Choroid plexus epithelial cell (primary cell): ENCODE measurements around the gene UPK1A.
A peak's percentile ranks its signal among the peaks of the same experiment; 100 is the strongest.

Experiments used
- DNase-seq: peaks from one replicate; pipeline ENCODE4 v3.0.0-alpha.2; 2010; ENCODE audit warnings: low read depth
- H3K4me3 ChIP-seq: 2 replicates; pipeline ENCODE4 v1.5.1; 2011; ENCODE audit warnings: low read depth, mild to moderate bottlenecking, control low read depth, low read length, moderate library complexity
- TF ChIP-seq, protein P1 (sequence below): conservative IDR thresholded peaks from 2 replicates; pipeline ENCODE4 v1.5.1; 2011; ENCODE audit warnings: low read depth, mild to moderate bottlenecking, control low read depth, inconsistent platforms, low read length, moderate library complexity

The UPK1A gene

DNA sequence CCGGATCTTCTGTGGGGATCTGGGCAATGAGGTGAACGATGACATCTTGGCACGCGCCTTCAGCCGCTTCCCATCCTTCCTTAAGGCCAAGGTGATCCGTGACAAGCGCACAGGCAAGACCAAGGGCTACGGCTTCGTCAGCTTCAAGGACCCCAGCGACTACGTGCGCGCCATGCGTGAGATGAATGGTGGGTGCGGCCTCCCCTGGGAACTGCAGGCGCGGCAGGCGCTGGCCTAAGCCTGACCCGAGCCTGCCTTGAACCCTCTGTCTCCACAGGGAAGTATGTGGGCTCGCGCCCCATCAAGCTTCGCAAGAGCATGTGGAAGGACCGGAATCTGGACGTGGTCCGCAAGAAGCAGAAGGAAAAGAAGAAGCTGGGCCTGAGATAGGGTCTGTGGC is 29.2 kb upstream of the UPK1A start:
- H3K4me3 ChIP-seq: no peak overlapping the region
- no peak for DNase-seq
- TF ChIP-seq, protein P1, sequence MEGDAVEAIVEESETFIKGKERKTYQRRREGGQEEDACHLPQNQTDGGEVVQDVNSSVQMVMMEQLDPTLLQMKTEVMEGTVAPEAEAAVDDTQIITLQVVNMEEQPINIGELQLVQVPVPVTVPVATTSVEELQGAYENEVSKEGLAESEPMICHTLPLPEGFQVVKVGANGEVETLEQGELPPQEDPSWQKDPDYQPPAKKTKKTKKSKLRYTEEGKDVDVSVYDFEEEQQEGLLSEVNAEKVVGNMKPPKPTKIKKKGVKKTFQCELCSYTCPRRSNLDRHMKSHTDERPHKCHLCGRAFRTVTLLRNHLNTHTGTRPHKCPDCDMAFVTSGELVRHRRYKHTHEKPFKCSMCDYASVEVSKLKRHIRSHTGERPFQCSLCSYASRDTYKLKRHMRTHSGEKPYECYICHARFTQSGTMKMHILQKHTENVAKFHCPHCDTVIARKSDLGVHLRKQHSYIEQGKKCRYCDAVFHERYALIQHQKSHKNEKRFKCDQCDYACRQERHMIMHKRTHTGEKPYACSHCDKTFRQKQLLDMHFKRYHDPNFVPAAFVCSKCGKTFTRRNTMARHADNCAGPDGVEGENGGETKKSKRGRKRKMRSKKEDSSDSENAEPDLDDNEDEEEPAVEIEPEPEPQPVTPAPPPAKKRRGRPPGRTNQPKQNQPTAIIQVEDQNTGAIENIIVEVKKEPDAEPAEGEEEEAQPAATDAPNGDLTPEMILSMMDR: no peak

DNA sequence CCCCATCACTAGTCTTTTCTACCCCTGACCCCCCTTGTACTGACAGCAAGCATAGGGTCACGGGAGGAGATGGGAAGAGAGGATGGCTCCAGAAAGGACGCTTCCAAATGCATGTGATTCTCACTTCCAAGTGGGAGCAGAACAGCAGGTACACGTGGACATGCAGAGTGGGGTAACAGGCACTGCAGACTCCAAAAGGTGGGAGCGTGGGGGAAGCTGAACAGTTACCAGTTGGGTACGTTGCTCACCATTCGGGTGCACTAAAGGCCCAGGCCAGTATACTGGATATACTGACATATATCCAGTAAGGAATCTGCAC is 27.0 kb upstream of the UPK1A start:
- H3K4me3 ChIP-seq: no peak overlapping the region
- TF ChIP-seq, protein P1: no peak
- no peak for DNase-seq

DNA sequence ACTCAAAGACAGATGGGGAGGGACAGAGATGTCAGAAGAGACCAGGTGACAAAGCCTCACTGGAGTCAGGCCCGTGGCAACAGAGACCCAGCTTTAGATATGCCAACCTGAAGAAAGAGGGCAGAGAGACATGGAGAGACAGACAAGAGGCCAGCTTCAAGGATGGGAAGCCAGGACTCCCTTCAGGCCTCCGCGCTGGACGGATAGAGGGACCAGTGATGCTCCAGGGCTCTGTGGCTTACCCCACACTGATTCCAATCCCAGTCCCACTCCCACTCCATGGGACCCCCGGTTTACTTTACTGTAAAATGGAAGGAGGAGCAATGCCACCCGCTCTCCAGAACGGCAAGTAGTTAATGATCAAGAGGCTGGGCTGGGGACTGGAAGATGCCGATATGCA is 26.5 kb upstream of the UPK1A start:
- H3K4me3 ChIP-seq: no peak overlapping the region
- TF ChIP-seq, protein P1: no peak
- no peak for DNase-seq

DNA sequence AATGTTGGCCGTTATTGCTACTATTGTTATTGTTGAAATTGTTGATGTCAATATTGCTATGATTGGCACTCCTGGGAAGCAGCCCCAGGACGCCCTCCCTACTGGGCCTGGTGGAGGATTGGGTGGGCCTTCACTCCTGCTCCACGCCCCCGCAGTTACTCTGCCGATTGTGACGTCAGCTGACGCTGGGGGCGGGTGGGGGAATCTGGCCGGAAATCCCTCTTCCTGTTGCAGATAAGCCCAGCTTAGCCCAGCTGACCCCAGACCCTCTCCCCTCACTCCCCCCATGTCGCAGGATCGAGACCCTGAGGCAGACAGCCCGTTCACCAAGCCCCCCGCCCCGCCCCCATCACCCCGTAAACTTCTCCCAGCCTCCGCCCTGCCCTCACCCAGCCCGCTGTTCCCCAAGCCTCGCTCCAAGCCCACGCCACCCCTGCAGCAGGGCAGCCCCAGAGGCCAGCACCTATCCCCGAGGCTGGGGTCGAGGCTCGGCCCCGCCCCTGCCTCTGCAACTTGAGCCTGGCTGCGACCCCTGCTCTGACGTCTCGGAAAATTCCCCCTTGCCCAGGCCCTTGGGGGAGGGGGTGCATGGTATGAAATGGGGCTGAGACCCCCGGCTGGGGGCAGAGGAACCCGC is 24.7 kb upstream of the UPK1A start, which contains the start of gene ETV2:
ETV2 (plus strand) TSS at position 231 of the 637 bp plus-strand sequence. CDS start 716 bp downstream, outside the sequence.
- peak; percentile 38 for DNase-seq
- TF ChIP-seq, protein P1: no peak
- peak within 1 kb of the TSS; percentile 37 for H3K4me3 ChIP-seq

DNA sequence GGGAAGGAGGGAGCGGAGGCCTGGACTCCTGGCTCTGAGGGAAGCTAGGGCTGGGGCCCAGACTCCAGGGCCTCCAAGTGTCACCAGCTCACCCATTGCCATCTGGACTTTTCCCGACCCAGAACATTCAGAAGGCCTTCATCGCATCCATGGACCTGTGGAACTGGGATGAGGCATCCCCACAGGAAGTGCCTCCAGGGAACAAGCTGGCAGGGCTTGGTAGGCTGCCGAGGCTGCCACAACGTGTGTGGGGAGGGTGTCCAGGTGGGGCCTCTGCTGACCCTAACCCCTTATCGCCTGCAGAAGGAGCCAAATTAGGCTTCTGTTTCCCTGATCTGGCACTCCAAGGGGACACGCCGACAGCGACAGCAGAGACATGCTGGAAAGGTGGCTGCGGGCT is 24.0 kb upstream of the UPK1A start:
- no peak for DNase-seq
- TF ChIP-seq, protein P1: no peak
- H3K4me3 ChIP-seq: no peak overlapping the region

DNA sequence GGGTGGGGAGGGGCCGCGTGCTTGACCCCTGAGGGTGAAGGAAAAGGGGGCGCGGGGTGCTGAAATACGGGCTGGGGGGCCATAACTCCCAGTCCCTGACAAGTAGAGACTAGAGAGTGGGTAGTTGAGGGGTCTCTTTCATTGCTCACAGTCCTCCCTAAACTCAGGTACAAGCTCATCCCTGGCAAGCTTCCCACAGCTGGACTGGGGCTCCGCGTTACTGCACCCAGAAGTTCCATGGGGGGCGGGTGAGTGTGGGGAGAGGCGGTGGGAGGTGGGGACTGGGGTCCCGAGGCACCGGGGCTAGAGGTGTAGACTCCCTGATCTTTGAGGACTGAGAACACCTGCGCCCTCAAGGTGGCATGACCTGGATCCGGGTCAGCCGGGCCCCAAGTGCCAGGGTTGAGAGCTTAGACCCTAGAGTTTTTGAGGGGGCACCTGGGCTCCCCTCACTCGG is 23.5 kb upstream of the UPK1A start:
- no peak for DNase-seq
- H3K4me3 ChIP-seq: peak overlapping the region; percentile 68
- TF ChIP-seq, protein P1: no peak

DNA sequence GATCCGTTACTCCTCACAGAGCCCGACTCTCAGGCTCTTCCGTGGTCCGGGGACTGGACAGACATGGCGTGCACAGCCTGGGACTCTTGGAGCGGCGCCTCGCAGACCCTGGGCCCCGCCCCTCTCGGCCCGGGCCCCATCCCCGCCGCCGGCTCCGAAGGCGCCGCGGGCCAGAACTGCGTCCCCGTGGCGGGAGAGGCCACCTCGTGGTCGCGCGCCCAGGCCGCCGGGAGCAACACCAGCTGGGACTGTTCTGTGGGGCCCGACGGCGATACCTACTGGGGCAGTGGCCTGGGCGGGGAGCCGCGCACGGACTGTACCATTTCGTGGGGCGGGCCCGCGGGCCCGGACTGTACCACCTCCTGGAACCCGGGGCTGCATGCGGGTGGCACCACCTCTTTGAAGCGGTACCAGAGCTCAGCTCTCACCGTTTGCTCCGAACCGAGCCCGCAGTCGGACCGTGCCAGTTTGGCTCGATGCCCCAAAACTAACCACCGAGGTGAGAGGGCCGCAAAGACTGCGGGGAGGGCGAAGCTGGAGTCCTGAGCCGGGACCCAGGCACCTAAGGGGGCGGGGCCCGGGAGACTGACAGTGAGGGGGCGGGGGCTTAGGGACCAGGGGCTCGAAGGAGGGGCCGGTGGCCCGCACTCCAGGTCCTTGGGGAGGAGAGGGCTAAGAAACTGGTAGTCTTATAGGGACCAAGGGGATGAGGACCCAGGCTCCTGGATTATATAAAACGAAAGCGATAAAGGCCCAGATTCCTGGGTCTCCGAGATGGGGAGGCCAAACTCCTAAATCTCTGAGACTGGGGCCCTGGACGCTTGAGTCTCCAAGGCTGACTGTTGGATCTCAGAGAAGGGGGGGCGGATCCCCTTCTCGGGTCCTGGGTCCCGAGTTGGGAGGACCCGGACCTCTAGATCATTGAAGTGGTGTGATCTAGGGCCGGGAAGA is 22.8 kb upstream of the UPK1A start:
- peak overlapping the region; percentile 68 for H3K4me3 ChIP-seq
- TF ChIP-seq, protein P1: no peak
- peak; percentile 82 for DNase-seq
